ENCODE measurements around the gene ASPG.

- TF ChIP-seq CTCF (IDR thresholded peaks at IDR 0.05) (no peak), POLR2AphosphoS5 (IDR thresholded peaks at IDR 0.05) (no peak), POLR2A (IDR thresholded peaks at IDR 0.05; ENCODE audit: low read depth) (no peak)
Observed at GRCh38 chr14:104148433-104149277, 63.2 kb downstream of the ASPG start.
